Lung (tissue), 16 donors: ENCODE results near the gene NXPH3. TPM values are rescaled to one million over a fixed set of nuclear protein-coding genes. Genes with fewer than 3 reads are reported as not detected.

Experiments used
- ATAC-seq: fragments of 200-7000 bp; cut with Tn5 transposase; one replicate; pipeline ENCODE4 v1.9.1; 2020; ENCODE audit warnings: moderate number of reproducible peaks; ENCODE audit not compliant: insufficient read depth, low FRiP score
- DNase-seq, 3 donors: peaks; one replicate each; pipeline ENCODE4 v3.0.0-alpha.2; 2013 to 2017
- H3K27ac ChIP-seq, 2 donors: one replicate each; pipeline ENCODE4 v1.5.1; 2013; ENCODE audit warnings: mild to moderate bottlenecking in 2 of 2, moderate library complexity in 2 of 2, control low read depth in 1 of 2, inconsistent platforms in 1 of 2, low read depth in 1 of 2, low read length in 1 of 2
- H3K27me3 ChIP-seq, 3 donors: one replicate each; pipeline ENCODE4 v1.5.1; 2013; ENCODE audit warnings: low read length in 2 of 3; ENCODE audit not compliant: control insufficient read depth in 3 of 3, insufficient read depth in 3 of 3
- H3K36me3 ChIP-seq, 4 donors: one replicate each; pipeline ENCODE4 v1.5.1; 2013; ENCODE audit warnings: low read length in 4 of 4, mild to moderate bottlenecking in 1 of 4, moderate library complexity in 1 of 4; ENCODE audit not compliant: control insufficient read depth in 4 of 4, insufficient read depth in 4 of 4
- H3K4me1 ChIP-seq, 5 donors: one replicate each; pipeline ENCODE4 v1.5.1; 2013; ENCODE audit warnings: low read length in 5 of 5, mild to moderate bottlenecking in 2 of 5, moderate library complexity in 1 of 5; ENCODE audit not compliant: control insufficient read depth in 5 of 5, insufficient read depth in 5 of 5
- H3K4me3 ChIP-seq: one replicate; pipeline ENCODE4 v1.5.1; 2013; ENCODE audit warnings: mild to moderate bottlenecking, control low read depth, moderate library complexity
- H3K9ac ChIP-seq, 2 donors: one replicate each; pipeline ENCODE4 v1.5.1; 2013; ENCODE audit warnings: low read length in 2 of 2, control low read depth in 1 of 2; ENCODE audit not compliant: insufficient read depth in 1 of 2
- H3K9me3 ChIP-seq, 4 donors: one replicate each; pipeline ENCODE4 v1.5.1; 2013; ENCODE audit warnings: low read length in 3 of 4, mild to moderate bottlenecking in 1 of 4, moderate library complexity in 1 of 4; ENCODE audit not compliant: control insufficient read depth in 4 of 4, insufficient read depth in 3 of 4
- WGBS, 2 donors: extraction: QIAGEN DNeasy Blood & Tissue Kit; methylation state at CpG; one replicate each; pipeline ENCODE4 v1.1.7; 2013; 5-methylcytosine and 5-hydroxymethylcytosine counted together
- long read RNA-seq, 5 donors: transcript quantifications; one replicate each; lab custom pipeline, GENCODE V29; 2026
- polyA plus RNA-seq, 2 donors: library from polyadenylated mRNA; stranded (reverse); fragments of 200-250 nt; gene quantifications; one replicate each; pipeline ENCODE4 v1.2.1, GENCODE V29; 2013
- total RNA-seq, 2 donors: library from RNA; depleted of rRNA in 1 of 2; stranded (reverse); fragments of >200 nt in 1 of 2; gene quantifications; one replicate each; pipeline ENCODE4 v1.2.1, GENCODE V29; 2014 to 2021
- TF ChIP-seq, protein P1 (sequence below): IDR thresholded peaks from 2 replicates; pipeline ENCODE4 v1.5.1; 2012; ENCODE audit warnings: mild to moderate bottlenecking; ENCODE audit errors: control extremely low read depth, extremely low read depth
- donor health status: control.
- donor health status: control.
- donor health status: Bipolar disorder and iron deficiency.
- donor health status: healthy.
- donor health status: DM: yes; HTN: yes; CAD: no.

Gene NXPH3
- total RNA-seq (1 to 10 TPM; 1.7 to 3.1 TPM), polyA plus RNA-seq (1 to 10 TPM; 1.1 to 2.3 TPM)
- long read RNA-seq, donor 1, full-length matches to known transcripts, result 1 of 1 reads
- long read RNA-seq, donor 1, partial matches to known transcripts, result 0 of 1 reads
- long read RNA-seq, donor 1, other reads (novel, unspliced or antisense), result 0 of 1 reads
- long read RNA-seq, donor 2, full-length matches to known transcripts, result 1 of 1 reads
- long read RNA-seq, donor 2, partial matches to known transcripts, result 0 of 1 reads
- long read RNA-seq, donor 2, other reads (novel, unspliced or antisense), result 0 of 1 reads
- long read RNA-seq, donor 3, result 0 reads
- long read RNA-seq, donor 4, result 0 reads
- long read RNA-seq, donor 5, full-length matches to known transcripts, result 2 of 2 reads
- long read RNA-seq, donor 5, partial matches to known transcripts, result 0 of 2 reads
- long read RNA-seq, donor 5, other reads (novel, unspliced or antisense), result 0 of 2 reads

DNA sequence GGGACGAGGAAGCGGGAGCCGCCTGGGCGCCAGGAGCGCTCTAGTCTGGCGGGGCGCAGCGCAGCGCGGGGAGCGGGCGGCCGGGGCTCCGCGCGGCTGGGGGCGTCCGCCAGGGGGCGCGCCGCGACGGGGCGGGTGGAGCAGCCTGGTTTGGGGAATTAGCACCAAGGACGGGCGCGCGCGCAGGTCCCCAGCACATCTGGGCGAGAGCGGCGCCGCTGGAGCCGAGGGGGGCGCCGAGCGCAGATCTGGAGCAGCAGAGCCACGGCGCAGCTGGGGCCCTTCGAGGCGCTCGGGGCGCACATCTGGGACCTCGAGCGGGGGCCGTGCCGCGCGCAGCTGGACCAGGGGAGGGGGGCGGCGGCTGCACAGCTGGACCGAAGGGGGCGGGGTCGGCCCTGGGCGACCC is at the start of gene NXPH3:
NXPH3 (plus strand) TSS at position 193 of the 409 bp plus-strand sequence. CDS start 349 bp downstream, outside the sequence.
- no peak within 1 kb of the TSS for H3K9ac ChIP-seq
- WGBS, 2 donors, result 1% methylated on average over 40 to 55 of the region's 55 CpGs
- H3K27me3 ChIP-seq, result peaks cover 0 to 35% (median 18%) of the 10 kb centered on the region in 3 donors
- ATAC-seq (peak; percentile 65), DNase-seq (peak in 2 of 3 donors; percentile 34 to 61)
- H3K9me3 ChIP-seq, result peaks cover 0 to 2% (median 0%) of the 10 kb centered on the region in 4 donors
- peaks cover 0 to 11% (median 4%) of the 10 kb centered on the region in 5 donors for H3K4me1 ChIP-seq
- no peaks in the 10 kb centered on the region for H3K36me3 ChIP-seq
- H3K27ac ChIP-seq, result peak within 1 kb of the TSS in 1 of 2 donors; percentile 70
- TF ChIP-seq, protein P1, sequence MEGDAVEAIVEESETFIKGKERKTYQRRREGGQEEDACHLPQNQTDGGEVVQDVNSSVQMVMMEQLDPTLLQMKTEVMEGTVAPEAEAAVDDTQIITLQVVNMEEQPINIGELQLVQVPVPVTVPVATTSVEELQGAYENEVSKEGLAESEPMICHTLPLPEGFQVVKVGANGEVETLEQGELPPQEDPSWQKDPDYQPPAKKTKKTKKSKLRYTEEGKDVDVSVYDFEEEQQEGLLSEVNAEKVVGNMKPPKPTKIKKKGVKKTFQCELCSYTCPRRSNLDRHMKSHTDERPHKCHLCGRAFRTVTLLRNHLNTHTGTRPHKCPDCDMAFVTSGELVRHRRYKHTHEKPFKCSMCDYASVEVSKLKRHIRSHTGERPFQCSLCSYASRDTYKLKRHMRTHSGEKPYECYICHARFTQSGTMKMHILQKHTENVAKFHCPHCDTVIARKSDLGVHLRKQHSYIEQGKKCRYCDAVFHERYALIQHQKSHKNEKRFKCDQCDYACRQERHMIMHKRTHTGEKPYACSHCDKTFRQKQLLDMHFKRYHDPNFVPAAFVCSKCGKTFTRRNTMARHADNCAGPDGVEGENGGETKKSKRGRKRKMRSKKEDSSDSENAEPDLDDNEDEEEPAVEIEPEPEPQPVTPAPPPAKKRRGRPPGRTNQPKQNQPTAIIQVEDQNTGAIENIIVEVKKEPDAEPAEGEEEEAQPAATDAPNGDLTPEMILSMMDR, result no peak
- H3K4me3 ChIP-seq, result peak within 1 kb of the TSS; percentile 40

GRCh38 chr17:49527927-49528651 is 47.6 kb upstream of the NXPH3 start:
- DNase-seq, result no peak
- TF ChIP-seq, protein P1, result no peak
- no peak for ATAC-seq
- Histone ChIP-seq H3K9ac (no peak overlapping the region), H3K27ac (no peak overlapping the region), H3K9me3 (no peaks in the 10 kb centered on the region), H3K36me3 (no peaks in the 10 kb centered on the region), H3K27me3 (peaks cover 0 to 5% (median 0%) of the 10 kb centered on the region in 3 donors), H3K4me3 (no peak overlapping the region), H3K4me1 (peaks cover 0 to 14% (median 0%) of the 10 kb centered on the region in 5 donors)
- WGBS, 2 donors, result 78 to 81% methylated on average over 11 of the region's 11 CpGs

DNA sequence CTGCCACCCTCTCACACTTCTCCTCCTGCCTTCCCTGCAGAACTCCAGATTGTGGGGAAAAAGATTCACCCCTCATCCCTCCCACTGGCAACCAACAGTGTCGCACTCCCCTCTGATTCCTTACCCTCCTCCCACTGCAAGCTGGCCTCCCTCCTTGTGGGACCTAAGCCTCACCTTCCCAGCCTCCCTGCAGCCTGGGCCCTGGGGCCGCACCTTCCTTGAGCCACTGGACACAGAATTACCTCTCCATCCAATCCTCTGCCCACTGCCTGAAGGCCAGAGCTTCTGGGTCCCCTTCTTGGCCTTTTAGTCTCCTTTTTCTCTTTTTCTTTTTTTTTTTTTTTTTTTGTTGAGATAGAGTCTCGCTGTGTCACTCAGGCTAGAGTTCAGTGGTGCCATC is 46.7 kb upstream of the NXPH3 start:
- H3K27ac ChIP-seq, result no peak overlapping the region
- TF ChIP-seq, protein P1, result no peak
- no peak for ATAC-seq
- DNase-seq, result no peak
- H3K9me3 ChIP-seq, result no peaks in the 10 kb centered on the region
- H3K9ac ChIP-seq, result no peak overlapping the region
- WGBS, 2 donors, result 90 to 98% methylated on average over 3 of the region's 3 CpGs
- H3K36me3 ChIP-seq, result no peaks in the 10 kb centered on the region
- H3K4me3 ChIP-seq, result no peak overlapping the region
- peaks cover 0 to 9% (median 0%) of the 10 kb centered on the region in 3 donors for H3K27me3 ChIP-seq
- peaks cover 0 to 8% (median 0%) of the 10 kb centered on the region in 5 donors for H3K4me1 ChIP-seq
